Endothelial cell of umbilical vein (primary cell): Measurements from ENCODE around the gene CTNNA2. TPM values are rescaled to one million over a fixed set of nuclear protein-coding genes. Genes with fewer than 3 reads are reported as not detected.

Experiments used
- BruUV-seq: library from RNA; stranded (reverse); fragments of 400-500 nt; replicated peaks from 2 replicates; lab custom pipeline; 2021; lab: Mats Ljungman, UMichigan
- CTCF ChIA-PET: fragments of 300-600, 350-600 bp; sonication (Branson Sonifier 250); formaldehyde crosslinking; loops from one replicate; lab custom pipeline; 2021; ENCODE audit warnings: antibody characterized with exemption, inconsistent platforms; lab: Charles Lee
- POLR2A ChIA-PET: fragments of 300-600, 350-600 bp; sonication (Branson Sonifier 250); formaldehyde crosslinking; loops from one replicate; lab custom pipeline; 2021; ENCODE audit warnings: antibody characterized with exemption, inconsistent platforms; lab: Charles Lee
- DNase-seq: peaks from one replicate; pipeline ENCODE4 v3.0.0-alpha.2; 2011; ENCODE audit warnings: low read depth, low spot score
- FAIRE-seq: peaks from 2 replicates; lab custom pipeline; 2011; peaks lifted over from hg19 to GRCh38; lab: Jason Lieb, UNC
- H2AFZ ChIP-seq: 2 replicates; pipeline ENCODE4 v1.6.0; 2012; ENCODE audit warnings: low read depth, low read length, control low read depth, inconsistent platforms
- H3K27ac ChIP-seq: 2 replicates; pipeline ENCODE4 v1.5.1; 2011; ENCODE audit warnings: low read depth, mild to moderate bottlenecking, control low read depth, low read length, moderate library complexity; ENCODE audit not compliant: insufficient read depth
- H3K27me3 ChIP-seq, 2 experiments: 2 replicates each; pipeline versions ENCODE4 v1.6.0 to v1.6.1; 2011; ENCODE audit warnings: low read length in 2 of 2, mixed read lengths in 1 of 2; ENCODE audit not compliant: control insufficient read depth in 2 of 2, insufficient read depth in 2 of 2
- H3K36me3 ChIP-seq, 2 experiments: 2 replicates in 1 of 2; 3 replicates in 1 of 2; pipeline ENCODE4 v1.5.1; 2011; ENCODE audit warnings: low read length in 2 of 2, mild to moderate bottlenecking in 1 of 2, moderate library complexity in 1 of 2; ENCODE audit not compliant: control insufficient read depth in 2 of 2, insufficient read depth in 2 of 2; ENCODE audit errors: extremely low read depth in 1 of 2
- H3K4me1 ChIP-seq: 3 replicates; pipeline ENCODE4 v1.5.1; 2011; ENCODE audit warnings: mild to moderate bottlenecking, low read length; ENCODE audit not compliant: control insufficient read depth, insufficient read depth; ENCODE audit errors: extremely low read depth
- H3K4me2 ChIP-seq: 2 replicates; pipeline ENCODE4 v1.6.1; 2011; ENCODE audit warnings: low read length, control low read depth, mixed read lengths; ENCODE audit not compliant: insufficient read depth
- H3K4me3 ChIP-seq, 3 experiments: fragments of 200-600 bp in 1 of 3; sonication (generic), shearing (Covaris generic) in 1 of 3; replicated peaks in 1 of 3; 2 replicates each; pipeline ENCODE4 v1.5.1; 2011 to 2016; ENCODE audit warnings: control low read depth in 3 of 3, low read length in 3 of 3, mild to moderate bottlenecking in 2 of 3, inconsistent platforms in 1 of 3, low read depth in 1 of 3, moderate library complexity in 1 of 3; ENCODE audit not compliant: insufficient read depth in 1 of 3
- H3K79me2 ChIP-seq: 2 replicates; pipeline ENCODE4 v1.6.0; 2012; ENCODE audit warnings: low read length, inconsistent platforms; ENCODE audit not compliant: control insufficient read depth, insufficient read depth
- H3K9ac ChIP-seq: replicated peaks from 2 replicates; pipeline ENCODE3; 2011; ENCODE audit warnings: low read length, control low read depth; ENCODE audit not compliant: insufficient read depth; ENCODE audit errors: extremely low read depth
- H3K9me1 ChIP-seq: replicated peaks from 3 replicates; pipeline ENCODE4 v1.6.0; 2011; ENCODE audit warnings: mild to moderate bottlenecking, low read length; ENCODE audit not compliant: control insufficient read depth, insufficient read depth; ENCODE audit errors: extremely low read depth
- H3K9me3 ChIP-seq: replicated peaks from 2 replicates; pipeline ENCODE4 v1.5.1; 2012; ENCODE audit warnings: low read length, inconsistent platforms; ENCODE audit not compliant: control insufficient read depth, insufficient read depth
- H4K20me1 ChIP-seq: replicated peaks from 2 replicates; pipeline ENCODE3; 2011; ENCODE audit warnings: mild to moderate bottlenecking, low read length; ENCODE audit not compliant: control insufficient read depth, insufficient read depth; ENCODE audit errors: extremely low read depth
- EZH2 ChIP-seq: IDR thresholded peaks from 2 replicates; pipeline ENCODE4 v1.6.1; 2012; ENCODE audit warnings: borderline replicate concordance, low read depth, mild to moderate bottlenecking, moderate library complexity, low read length, inconsistent platforms; ENCODE audit not compliant: severe bottlenecking
- FOS ChIP-seq: IDR thresholded peaks from 2 replicates; pipeline ENCODE4 v1.6.1; 2011; ENCODE audit warnings: mild to moderate bottlenecking, low read length, moderate library complexity, borderline replicate concordance; ENCODE audit not compliant: insufficient read depth
- GATA2 ChIP-seq: IDR thresholded peaks from 2 replicates; pipeline ENCODE4 v1.7.0; 2011; ENCODE audit warnings: low read depth, mild to moderate bottlenecking, moderate library complexity, mixed read lengths, low read length; ENCODE audit not compliant: insufficient read length, insufficient read depth
- JUN ChIP-seq: IDR thresholded peaks from 2 replicates; pipeline ENCODE4 v1.6.1; 2011; ENCODE audit warnings: borderline replicate concordance, low read depth; ENCODE audit not compliant: insufficient read length, insufficient read depth
- MYC ChIP-seq: IDR thresholded peaks from one replicate; pipeline ENCODE4 v1.6.1; 2011; ENCODE audit warnings: mild to moderate bottlenecking, low read depth, low read length
- POLR2A ChIP-seq: IDR thresholded peaks from 2 replicates; pipeline ENCODE4 v1.6.1; 2012; ENCODE audit warnings: low read depth, mild to moderate bottlenecking, control low read depth, low read length
- POLR2AphosphoS5 ChIP-seq: IDR thresholded peaks from 2 replicates; pipeline ENCODE4 v1.6.1; 2012; ENCODE audit warnings: low read depth, mild to moderate bottlenecking, control low read depth, low read length, moderate library complexity; ENCODE audit not compliant: insufficient read depth
- dilution Hi-C: fragments of 300-500 bp; cut with MboI; formaldehyde crosslinking; loops from one replicate; pipeline ENCODE4 v1.15.0; 2019; ENCODE audit warnings: low sequenced_read_pairs; ENCODE audit not compliant: extremely low pct_ligation_motif_present
- intact Hi-C: fragments of 100-400 bp; cut with micrococcal nuclease; formaldehyde crosslinking; loops from one replicate; pipeline ENCODE4 v1.10.0; 2022
- polyA plus RNA-seq, 4 experiments: library from polyadenylated mRNA; depleted of rRNA in 3 of 4; stranded (reverse) in 3 of 4; unstranded in 1 of 4; fragments of >200 nt; gene quantifications; 2 replicates each; pipeline versions ENCODE4 v1.2.1 to v1.2.3, GENCODE V29; 2011 to 2012; ENCODE audit warnings: missing spikeins in 1 of 4
- total RNA-seq: library from RNA; stranded (reverse); gene quantifications from 2 replicates; pipeline ENCODE4 v1.2.3, GENCODE V29; 2021
- TF ChIP-seq, protein P1 (sequence below): IDR thresholded peaks from 2 replicates; pipeline ENCODE4 v1.6.1; 2011; ENCODE audit not compliant: insufficient read depth, insufficient read length
- TF ChIP-seq, protein P2 (sequence below), 2 donors: IDR thresholded peaks; 1 replicate in 1 of 2; 2 replicates in 1 of 2; pipeline ENCODE4 v1.5.1; 2011; ENCODE audit warnings: low read length in 2 of 2, mild to moderate bottlenecking in 2 of 2, moderate library complexity in 2 of 2, control low read depth in 1 of 2, inconsistent platforms in 1 of 2, low read depth in 1 of 2; ENCODE audit not compliant: insufficient read depth in 1 of 2; ENCODE audit errors: extremely low read depth in 1 of 2

CTNNA2 gene
- total and polyA plus RNA-seq, 2 donors (not counting 3 experiments of a cell fraction or from before 2014, with no cell fraction given) = not detected

- intact Hi-C loops = no loop called here
- no peak overlapping the region for H3K9ac ChIP-seq
- no peaks in the 10 kb centered on the region for H3K36me3 ChIP-seq
- FAIRE-seq (no peak), DNase-seq (no peak)
- ChIA-PET CTCF (no interaction called here), POLR2A (no interaction called here)
- H4K20me1 ChIP-seq = no peaks in the 10 kb centered on the region
- H3K79me2 ChIP-seq = no peaks in the 10 kb centered on the region
- H3K4me3 ChIP-seq = no peak overlapping the region
- no peak overlapping the region for H2AFZ ChIP-seq
- dilution Hi-C loops = no loop called here
- no peaks in the 10 kb centered on the region for H3K4me1 ChIP-seq
- no peaks in the 10 kb centered on the region for H3K27me3 ChIP-seq
- H3K27ac ChIP-seq = no peak overlapping the region
- H3K4me2 ChIP-seq = no peak overlapping the region
- H3K9me1 ChIP-seq = no peaks in the 10 kb centered on the region
- BruUV-seq = no TSS peak
- no peak for TF ChIP-seq GATA2
- TF ChIP-seq POLR2A = no peak
- TF ChIP-seq MYC = no peak
- TF ChIP-seq FOS = no peak
- no peak for TF ChIP-seq POLR2AphosphoS5
- TF ChIP-seq JUN = no peak
- TF ChIP-seq, protein P1, sequence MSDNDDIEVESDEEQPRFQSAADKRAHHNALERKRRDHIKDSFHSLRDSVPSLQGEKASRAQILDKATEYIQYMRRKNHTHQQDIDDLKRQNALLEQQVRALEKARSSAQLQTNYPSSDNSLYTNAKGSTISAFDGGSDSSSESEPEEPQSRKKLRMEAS = no peak
- TF ChIP-seq EZH2 = no peak
- TF ChIP-seq, protein P2, sequence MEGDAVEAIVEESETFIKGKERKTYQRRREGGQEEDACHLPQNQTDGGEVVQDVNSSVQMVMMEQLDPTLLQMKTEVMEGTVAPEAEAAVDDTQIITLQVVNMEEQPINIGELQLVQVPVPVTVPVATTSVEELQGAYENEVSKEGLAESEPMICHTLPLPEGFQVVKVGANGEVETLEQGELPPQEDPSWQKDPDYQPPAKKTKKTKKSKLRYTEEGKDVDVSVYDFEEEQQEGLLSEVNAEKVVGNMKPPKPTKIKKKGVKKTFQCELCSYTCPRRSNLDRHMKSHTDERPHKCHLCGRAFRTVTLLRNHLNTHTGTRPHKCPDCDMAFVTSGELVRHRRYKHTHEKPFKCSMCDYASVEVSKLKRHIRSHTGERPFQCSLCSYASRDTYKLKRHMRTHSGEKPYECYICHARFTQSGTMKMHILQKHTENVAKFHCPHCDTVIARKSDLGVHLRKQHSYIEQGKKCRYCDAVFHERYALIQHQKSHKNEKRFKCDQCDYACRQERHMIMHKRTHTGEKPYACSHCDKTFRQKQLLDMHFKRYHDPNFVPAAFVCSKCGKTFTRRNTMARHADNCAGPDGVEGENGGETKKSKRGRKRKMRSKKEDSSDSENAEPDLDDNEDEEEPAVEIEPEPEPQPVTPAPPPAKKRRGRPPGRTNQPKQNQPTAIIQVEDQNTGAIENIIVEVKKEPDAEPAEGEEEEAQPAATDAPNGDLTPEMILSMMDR (IDR thresholded peaks at IDR 0.05; ENCODE audit: extremely low read depth in 1 of 2, insufficient read depth in 1 of 2, low read depth in 1 of 2, low read length in 2 of 2) = no peak
- peaks cover 4% of the 10 kb centered on the region for H3K9me3 ChIP-seq
Observed at GRCh38 chr2:79793006-79793405, 280.2 kb downstream of the CTNNA2 start.
